Suprapubic skin (tissue), 4 donors: ENCODE measurements around the gene LEFTY1. TPM values are rescaled to one million over a fixed set of nuclear protein-coding genes. Genes with fewer than 3 reads are reported as not detected.
"Not testable (repeated sequence)": the region's sequence is repeated elsewhere in the genome, so short reads cannot be mapped to it uniquely, and the experiment has no call there.

Experiments
- DNase-seq, 2 donors: peaks; one replicate each; pipeline ENCODE4 v3.0.0-alpha.2; 2019; ENCODE audit warnings: low spot score in 2 of 2
- H3K27ac ChIP-seq: fragments of 200-600 bp; sonication (generic); one replicate; pipeline ENCODE4 v1.5.1; 2019
- H3K27me3 ChIP-seq: fragments of 200-600 bp; sonication (generic); one replicate; pipeline ENCODE4 v1.5.1; 2019
- H3K36me3 ChIP-seq: fragments of 200-600 bp; sonication (generic); one replicate; pipeline ENCODE4 v1.5.1; 2019
- H3K4me1 ChIP-seq: fragments of 200-600 bp; sonication (generic); one replicate; pipeline ENCODE4 v1.5.1; 2019
- H3K4me3 ChIP-seq: fragments of 200-600 bp; sonication (generic); one replicate; pipeline ENCODE4 v1.5.1; 2019; ENCODE audit warnings: mild to moderate bottlenecking
- H3K9me3 ChIP-seq: fragments of 200-600 bp; sonication (generic); one replicate; pipeline ENCODE4 v1.5.1; 2019
- EP300 ChIP-seq: sonication (generic); formaldehyde crosslinking; IDR thresholded peaks from one replicate; pipeline ENCODE4 v1.6.1; 2017; ENCODE audit warnings: antibody characterized with exemption
- POLR2A ChIP-seq, 2 donors: fragments of 450-650 bp; IDR thresholded peaks; one replicate each; pipeline ENCODE4 v1.6.1; 2017; ENCODE audit warnings: antibody characterized with exemption in 2 of 2, mild to moderate bottlenecking in 2 of 2, moderate library complexity in 2 of 2
- POLR2AphosphoS5 ChIP-seq, 3 donors: sonication (generic); formaldehyde crosslinking; IDR thresholded peaks; one replicate each; pipeline ENCODE4 v1.6.1; 2017; ENCODE audit warnings: antibody characterized with exemption in 3 of 3
- WGBS: methylation state at CpG from one replicate; pipeline ENCODE4 v1.1.5; 2018; 5-methylcytosine and 5-hydroxymethylcytosine counted together
- total RNA-seq, 4 donors: library from RNA; depleted of rRNA; stranded (reverse); fragments of >200 nt; gene quantifications; one replicate each; pipeline ENCODE4 v1.1.0, GENCODE V29; 2016
- TF ChIP-seq, protein P1 (sequence below), 2 donors: fragments of 200-600 bp in 1 of 2; fragments of 450-650 bp in 1 of 2; sonication (generic) in 1 of 2; IDR thresholded peaks; one replicate each; pipeline ENCODE4 v1.5.1; 2016 to 2019; ENCODE audit warnings: antibody characterized with exemption in 2 of 2, mild to moderate bottlenecking in 1 of 2, moderate library complexity in 1 of 2

The LEFTY1 gene
- total RNA-seq, 4 donors from 2014 or later = not detected

DNA sequence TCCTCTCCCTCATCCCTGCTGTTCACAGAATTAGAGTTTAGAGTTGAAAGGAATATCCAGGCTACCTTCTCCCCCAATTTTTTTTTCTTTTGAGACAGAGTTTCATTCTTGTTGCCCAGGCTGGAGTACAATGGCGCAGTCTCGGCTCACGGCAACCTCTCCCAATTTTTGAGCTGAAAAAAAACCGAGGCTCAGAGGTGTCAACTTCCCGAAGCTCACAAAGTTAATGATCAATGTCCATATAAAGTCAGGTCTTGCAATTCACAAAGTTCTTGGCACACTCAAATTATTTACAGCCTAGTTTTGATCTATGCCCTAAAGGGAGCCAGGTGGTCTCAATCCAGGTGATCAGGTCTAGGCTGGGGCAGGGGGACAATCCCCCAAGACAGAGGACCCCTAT lies 797 bp upstream of the LEFTY1 start:
- no peak overlapping the region for H3K27ac ChIP-seq
- 80% methylated on average over 5 of the region's 5 CpGs for WGBS
- no peaks in the 10 kb centered on the region for H3K36me3 ChIP-seq
- no peak for DNase-seq
- no peaks in the 10 kb centered on the region for H3K27me3 ChIP-seq
- TF ChIP-seq POLR2AphosphoS5 (IDR thresholded peaks at IDR 0.05) = no peak
- TF ChIP-seq POLR2A (IDR thresholded peaks at IDR 0.05) = no peak
- TF ChIP-seq, protein P1, sequence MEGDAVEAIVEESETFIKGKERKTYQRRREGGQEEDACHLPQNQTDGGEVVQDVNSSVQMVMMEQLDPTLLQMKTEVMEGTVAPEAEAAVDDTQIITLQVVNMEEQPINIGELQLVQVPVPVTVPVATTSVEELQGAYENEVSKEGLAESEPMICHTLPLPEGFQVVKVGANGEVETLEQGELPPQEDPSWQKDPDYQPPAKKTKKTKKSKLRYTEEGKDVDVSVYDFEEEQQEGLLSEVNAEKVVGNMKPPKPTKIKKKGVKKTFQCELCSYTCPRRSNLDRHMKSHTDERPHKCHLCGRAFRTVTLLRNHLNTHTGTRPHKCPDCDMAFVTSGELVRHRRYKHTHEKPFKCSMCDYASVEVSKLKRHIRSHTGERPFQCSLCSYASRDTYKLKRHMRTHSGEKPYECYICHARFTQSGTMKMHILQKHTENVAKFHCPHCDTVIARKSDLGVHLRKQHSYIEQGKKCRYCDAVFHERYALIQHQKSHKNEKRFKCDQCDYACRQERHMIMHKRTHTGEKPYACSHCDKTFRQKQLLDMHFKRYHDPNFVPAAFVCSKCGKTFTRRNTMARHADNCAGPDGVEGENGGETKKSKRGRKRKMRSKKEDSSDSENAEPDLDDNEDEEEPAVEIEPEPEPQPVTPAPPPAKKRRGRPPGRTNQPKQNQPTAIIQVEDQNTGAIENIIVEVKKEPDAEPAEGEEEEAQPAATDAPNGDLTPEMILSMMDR (IDR thresholded peaks at IDR 0.05) = no peak
- no peak for TF ChIP-seq EP300
- H3K4me1 ChIP-seq = no peaks in the 10 kb centered on the region
- H3K4me3 ChIP-seq = no peak overlapping the region
- no peaks in the 10 kb centered on the region for H3K9me3 ChIP-seq

DNA sequence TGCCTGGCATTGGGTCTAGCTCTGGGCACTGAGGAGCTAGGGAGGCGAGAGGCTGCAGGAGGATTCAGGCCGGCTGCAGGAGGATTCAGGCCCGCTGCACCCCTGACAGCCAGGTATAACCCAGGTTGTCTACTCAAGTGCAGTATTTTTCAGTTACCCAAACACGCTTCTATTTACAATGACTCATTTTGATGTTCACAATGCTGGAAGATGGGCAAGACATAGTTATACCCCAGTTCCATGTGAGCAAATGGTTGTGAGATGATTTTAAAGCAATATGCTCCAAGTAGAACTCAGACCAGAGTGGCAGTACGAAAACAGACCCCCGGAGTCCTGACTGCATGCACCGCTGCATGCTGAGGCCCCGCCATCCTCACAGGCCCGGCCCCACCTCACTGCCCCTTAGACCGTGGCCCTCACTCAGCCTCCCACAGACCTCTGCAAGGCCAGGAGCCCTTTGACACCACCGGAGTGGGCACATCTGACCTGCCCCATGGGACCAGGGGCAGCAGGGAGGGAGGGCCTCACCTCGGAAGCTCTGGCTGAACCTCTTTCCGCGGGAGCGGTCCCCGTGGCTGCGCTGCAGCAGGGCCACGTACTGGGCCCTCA lies 553 bp downstream of the LEFTY1 start:
- H3K27ac ChIP-seq = no peak overlapping the region
- DNase-seq = no peak
- H3K9me3 ChIP-seq = no peaks in the 10 kb centered on the region
- no peaks in the 10 kb centered on the region for H3K27me3 ChIP-seq
- H3K4me3 ChIP-seq = no peak overlapping the region
- 92% methylated on average over 5 of the region's 18 CpGs for WGBS
- TF ChIP-seq POLR2AphosphoS5 (IDR thresholded peaks at IDR 0.05) (no peak), POLR2A (IDR thresholded peaks at IDR 0.05) (no peak), EP300 (no peak)
- TF ChIP-seq, protein P1 (IDR thresholded peaks at IDR 0.05) = no peak
- H3K36me3 ChIP-seq = no peaks in the 10 kb centered on the region
- H3K4me1 ChIP-seq = peaks cover 2% of the 10 kb centered on the region

DNA sequence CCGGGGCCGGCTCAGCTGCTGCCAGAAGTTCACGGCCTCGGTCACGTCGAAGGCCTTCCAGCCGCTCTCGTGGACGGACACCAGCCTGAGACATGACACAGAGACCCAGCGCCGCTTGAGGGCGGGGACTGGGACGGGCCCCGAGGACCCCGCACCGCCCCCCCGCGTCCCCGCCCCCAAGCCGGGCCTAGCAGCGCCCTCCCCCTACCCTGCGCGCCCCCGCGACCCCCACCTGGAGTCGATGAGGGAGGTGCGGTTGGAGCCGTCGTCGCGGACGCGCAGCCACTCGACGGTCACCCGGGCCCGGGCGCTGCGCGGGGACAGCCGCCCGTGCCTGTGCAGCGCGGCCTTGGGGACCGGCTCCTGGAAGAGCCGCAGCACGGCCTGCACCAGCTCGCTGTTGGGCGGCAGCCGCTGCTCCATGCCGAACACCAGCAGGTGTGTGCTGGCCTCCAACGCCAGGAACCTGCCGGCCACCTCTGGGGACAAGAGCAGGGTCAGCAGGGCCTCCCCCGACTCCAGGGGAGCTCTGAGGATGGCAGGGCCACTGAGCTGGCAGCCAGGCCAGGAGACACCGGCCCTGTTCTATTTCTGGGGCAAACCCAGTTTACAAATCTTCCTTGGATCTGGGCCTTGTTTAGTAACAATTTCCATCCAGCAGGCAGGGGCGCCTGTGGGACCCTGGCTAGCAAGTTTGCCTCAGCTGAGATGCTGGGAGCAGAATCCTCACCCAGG lies 1.2 kb downstream of the LEFTY1 start:
- not testable (repeated sequence) for H3K4me1 ChIP-seq, H3K4me3 ChIP-seq, H3K27ac ChIP-seq

DNA sequence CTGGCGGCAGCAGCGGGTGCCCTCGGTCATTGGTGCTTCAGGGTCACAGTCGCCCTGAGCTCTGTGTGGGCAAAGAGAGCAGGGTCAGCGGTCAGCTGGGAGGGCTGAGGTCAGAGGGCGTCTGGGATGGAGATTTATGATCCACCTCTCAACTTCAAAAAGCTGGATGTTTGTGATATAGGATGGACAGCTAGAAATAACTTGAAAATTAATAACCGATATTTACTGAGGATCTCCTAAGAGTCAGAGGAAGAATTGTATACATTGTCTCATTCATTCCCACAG lies 2.0 kb downstream of the LEFTY1 start:
- H3K4me3 ChIP-seq = no peak overlapping the region
- WGBS = 91% methylated on average over 6 of the region's 7 CpGs
- H3K27ac ChIP-seq = no peak overlapping the region
- TF ChIP-seq EP300 (no peak), POLR2A (IDR thresholded peaks at IDR 0.05) (no peak)
- TF ChIP-seq, protein P1 (IDR thresholded peaks at IDR 0.05) = no peak
- DNase-seq = no peak
- no peaks in the 10 kb centered on the region for H3K36me3 ChIP-seq
- H3K27me3 ChIP-seq = no peaks in the 10 kb centered on the region
- no peaks in the 10 kb centered on the region for H3K9me3 ChIP-seq
- peaks cover 8% of the 10 kb centered on the region for H3K4me1 ChIP-seq

More for the DNA sequence above, 1.2 kb downstream of the LEFTY1 start:
- not testable (repeated sequence) for H3K9me3 ChIP-seq, H3K36me3 ChIP-seq, H3K27me3 ChIP-seq, DNase-seq
- 60% methylated on average over 1 of the region's 56 CpGs for WGBS

DNA sequence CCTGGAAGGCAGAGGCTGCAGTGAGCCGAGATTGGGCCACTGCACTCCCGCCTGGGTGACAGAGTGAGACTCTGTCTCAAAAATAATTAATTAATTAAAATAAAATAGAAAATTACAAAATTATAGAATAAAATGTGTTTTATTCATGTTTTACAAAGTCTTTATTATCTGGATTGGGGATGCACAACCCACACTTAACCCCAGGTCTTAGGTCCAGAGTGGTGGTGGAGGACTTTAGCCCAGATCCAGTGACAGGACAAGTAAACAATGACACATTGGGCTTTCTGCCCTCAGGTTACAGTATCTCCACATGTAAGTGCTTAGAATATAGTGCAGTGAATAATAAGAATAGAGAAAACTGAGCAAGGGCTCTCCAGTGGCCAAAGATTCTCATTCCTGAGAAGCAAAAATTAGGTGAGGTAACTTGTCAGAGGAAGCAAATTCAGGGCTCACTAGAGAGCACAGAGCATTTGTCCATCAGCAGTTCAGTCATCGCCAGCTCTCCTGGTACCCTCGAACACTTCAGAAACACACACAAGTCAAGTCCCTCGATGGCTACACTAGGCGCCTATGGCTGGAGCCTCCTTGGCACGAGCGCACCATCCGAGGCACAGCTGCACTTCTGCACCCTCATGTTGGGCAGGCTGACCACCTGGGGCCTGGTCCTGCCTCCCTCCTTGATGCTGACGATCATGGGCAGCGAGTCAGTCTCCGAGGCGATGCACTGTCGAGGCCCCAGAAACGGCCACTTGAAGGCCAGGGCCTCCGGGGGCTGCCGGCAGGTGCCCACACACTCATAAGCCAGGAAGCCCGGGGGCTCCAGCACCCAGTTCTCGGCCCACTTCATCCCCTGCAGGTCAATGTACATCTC lies 2.6 kb downstream of the LEFTY1 start:
- Histone ChIP-seq H3K27ac (no peak overlapping the region), H3K4me3 (no peak overlapping the region), H3K36me3 (no peaks in the 10 kb centered on the region), H3K9me3 (no peaks in the 10 kb centered on the region), H3K27me3 (no peaks in the 10 kb centered on the region), H3K4me1 (peaks cover 11% of the 10 kb centered on the region)
- 90% methylated on average over 10 of the region's 19 CpGs for WGBS
- DNase-seq = no peak
- TF ChIP-seq, protein P1 (IDR thresholded peaks at IDR 0.05) = no peak
- TF ChIP-seq POLR2A (IDR thresholded peaks at IDR 0.05) (no peak), EP300 (no peak)
